Trophoblast cell (in vitro differentiated cells and primary cell): Measurements from ENCODE around the gene LRMDA.

Experiments used
- DNase-seq, 2 donors: peaks; one replicate each; pipeline ENCODE4 v3.0.0-alpha.2; 2016
- H2AFZ ChIP-seq: 2 replicates; pipeline ENCODE4 v1.6.1; 2013; ENCODE audit warnings: low read length, moderate library complexity, mild to moderate bottlenecking; ENCODE audit not compliant: insufficient read depth, poor library complexity
- H2AK5ac ChIP-seq: 2 replicates; pipeline ENCODE4 v1.6.1; 2013; ENCODE audit warnings: mild to moderate bottlenecking, low read length
- H2BK120ac ChIP-seq: 2 replicates; pipeline ENCODE4 v1.6.1; 2013; ENCODE audit warnings: low read length, mild to moderate bottlenecking, moderate library complexity; ENCODE audit not compliant: insufficient read depth, poor library complexity
- H2BK12ac ChIP-seq: 2 replicates; pipeline ENCODE4 v1.6.1; 2013; ENCODE audit warnings: mild to moderate bottlenecking, low read length, moderate library complexity
- H2BK5ac ChIP-seq: 2 replicates; pipeline ENCODE4 v1.6.1; 2013; ENCODE audit warnings: low read length, low read depth, moderate library complexity, mild to moderate bottlenecking; ENCODE audit not compliant: poor library complexity
- H3K14ac ChIP-seq: 2 replicates; pipeline ENCODE4 v1.6.1; 2013; ENCODE audit warnings: mild to moderate bottlenecking, low read length
- H3K18ac ChIP-seq: 2 replicates; pipeline ENCODE4 v1.6.1; 2013; ENCODE audit warnings: mild to moderate bottlenecking, low read length
- H3K23ac ChIP-seq: 2 replicates; pipeline ENCODE4 v1.6.1; 2013; ENCODE audit warnings: low read length
- H3K27ac ChIP-seq: 2 replicates; pipeline ENCODE4 v1.5.1; 2013; ENCODE audit warnings: low read depth, mild to moderate bottlenecking, inconsistent platforms, low read length, moderate library complexity
- H3K27me3 ChIP-seq: 2 replicates; pipeline ENCODE4 v1.6.1; 2013; ENCODE audit warnings: inconsistent platforms, mild to moderate bottlenecking, low read length, moderate library complexity; ENCODE audit not compliant: insufficient read depth
- H3K36me3 ChIP-seq, 2 experiments: 1 replicate in 1 of 2; 2 replicates in 1 of 2; pipeline ENCODE4 v1.6.1; 2013; ENCODE audit warnings: low read length in 2 of 2, mild to moderate bottlenecking in 2 of 2, moderate library complexity in 1 of 2; ENCODE audit not compliant: insufficient read depth in 2 of 2, control insufficient read depth in 1 of 2
- H3K4ac ChIP-seq: 2 replicates; pipeline ENCODE4 v1.6.1; 2013; ENCODE audit warnings: low read depth, mild to moderate bottlenecking, low read length, moderate library complexity
- H3K4me1 ChIP-seq, 2 experiments: 1 replicate in 1 of 2; 2 replicates in 1 of 2; pipeline ENCODE4 v1.6.1; 2013; ENCODE audit warnings: low read length in 2 of 2, mild to moderate bottlenecking in 2 of 2, moderate library complexity in 1 of 2; ENCODE audit not compliant: insufficient read depth in 2 of 2, control insufficient read depth in 1 of 2
- H3K4me2 ChIP-seq: 2 replicates; pipeline ENCODE4 v1.6.1; 2013; ENCODE audit warnings: inconsistent platforms, mild to moderate bottlenecking, low read length, moderate library complexity
- H3K4me3 ChIP-seq: 2 replicates; pipeline ENCODE4 v1.5.1; 2013; ENCODE audit warnings: mild to moderate bottlenecking, low read depth, low read length, inconsistent platforms
- H3K79me1 ChIP-seq: one replicate; pipeline ENCODE4 v1.6.1; 2013; ENCODE audit warnings: low read length
- H3K79me2 ChIP-seq: 2 replicates; pipeline ENCODE4 v1.6.1; 2013; ENCODE audit warnings: low read length, mild to moderate bottlenecking; ENCODE audit not compliant: control insufficient read depth, insufficient read depth, poor library complexity
- H3K9ac ChIP-seq: 2 replicates; pipeline ENCODE4 v1.6.1; 2013; ENCODE audit warnings: mild to moderate bottlenecking, low read length
- H3K9me3 ChIP-seq: 2 replicates; pipeline ENCODE4 v1.6.1; 2013; ENCODE audit warnings: low read depth, mild to moderate bottlenecking, control low read depth, inconsistent platforms, low read length; ENCODE audit not compliant: insufficient read depth
- H4K12ac ChIP-seq: 2 replicates; pipeline ENCODE4 v1.6.1; 2013; ENCODE audit warnings: low read depth, mild to moderate bottlenecking, low read length, moderate library complexity
- H4K8ac ChIP-seq: 2 replicates; pipeline ENCODE4 v1.6.1; 2013; ENCODE audit warnings: low read depth, mild to moderate bottlenecking, low read length, moderate library complexity
- H4K91ac ChIP-seq: one replicate; pipeline ENCODE4 v1.6.1; 2013; ENCODE audit warnings: low read depth, mild to moderate bottlenecking, low read length, moderate library complexity
- WGBS: extraction: QIAGEN DNeasy Blood & Tissue Kit; methylation state at CpG from one replicate; pipeline ENCODE4 v1.1.7; 2013; ENCODE audit warnings: missing lambda C conversion rate; ENCODE audit not compliant: insufficient read length, insufficient coverage; ENCODE audit errors: extremely low coverage; 5-methylcytosine and 5-hydroxymethylcytosine counted together

The LRMDA gene

DNA sequence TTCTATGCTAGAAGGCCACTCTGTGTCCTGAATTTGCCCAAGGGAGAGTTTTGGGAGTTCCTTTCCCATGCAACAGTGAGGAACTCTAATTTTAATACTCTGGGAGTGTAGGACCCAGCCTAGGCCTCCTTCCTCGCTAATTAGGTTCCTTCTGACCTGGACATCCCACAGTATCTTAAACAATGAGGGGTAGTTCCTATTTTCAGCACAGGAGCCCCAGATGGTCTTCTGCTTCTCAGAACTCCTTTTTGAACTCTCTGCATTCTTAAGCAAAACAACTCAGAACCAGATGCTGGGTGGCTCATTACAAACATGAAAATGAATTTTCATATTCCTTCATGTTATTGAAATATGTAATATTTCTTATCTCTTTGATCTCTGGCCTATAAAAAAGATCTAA lies 116.9 kb downstream of the LRMDA start:
- H2AK5ac ChIP-seq, result no peak overlapping the region
- no CpG with 5 or more reads among the region's 1 CpG for WGBS
- no peak overlapping the region for H3K23ac ChIP-seq
- H3K27ac ChIP-seq, result no peak overlapping the region
- no peak overlapping the region for H4K91ac ChIP-seq
- no peak overlapping the region for H2BK5ac ChIP-seq
- no peak overlapping the region for H3K9ac ChIP-seq
- no peak overlapping the region for H4K8ac ChIP-seq
- no peak overlapping the region for H4K12ac ChIP-seq
- DNase-seq, result no peak
- no peaks in the 10 kb centered on the region for H3K79me1 ChIP-seq
- H3K27me3 ChIP-seq, result no peaks in the 10 kb centered on the region
- H3K4ac ChIP-seq, result no peak overlapping the region
- H3K14ac ChIP-seq, result no peak overlapping the region
- peaks cover 1% of the 10 kb centered on the region for H3K9me3 ChIP-seq
- H2AFZ ChIP-seq, result no peak overlapping the region
- H2BK120ac ChIP-seq, result no peak overlapping the region
- H3K4me1 ChIP-seq, result peaks cover 5 to 6% of the 10 kb centered on the region in 2 experiments
- H3K4me2 ChIP-seq, result no peak overlapping the region
- no peak overlapping the region for H3K18ac ChIP-seq
- no peak overlapping the region for H3K4me3 ChIP-seq
- H3K36me3 ChIP-seq, result no peaks in the 10 kb centered on the region
- H3K79me2 ChIP-seq, result no peaks in the 10 kb centered on the region
- H2BK12ac ChIP-seq, result no peak overlapping the region

DNA sequence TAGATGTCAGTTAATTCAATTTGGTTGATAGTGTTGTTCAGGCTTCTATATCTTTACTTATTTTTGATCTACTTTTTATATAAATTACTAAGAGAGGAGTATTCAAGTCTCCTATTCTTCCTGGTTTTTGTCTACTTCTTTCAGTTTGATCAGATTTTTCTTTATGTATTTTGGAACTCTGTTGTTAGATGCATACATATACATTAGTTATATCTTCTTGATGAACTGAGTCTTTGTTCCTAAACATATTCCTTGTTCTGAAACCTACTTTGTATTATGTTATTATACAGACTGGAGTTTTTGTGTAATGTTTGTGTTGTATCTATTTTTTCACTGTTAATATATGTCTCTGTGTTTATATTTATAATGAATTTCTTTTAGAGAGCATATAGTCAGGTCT lies 118.8 kb downstream of the LRMDA start:
- no peak overlapping the region for H2AFZ ChIP-seq
- H3K9me3 ChIP-seq, result peaks cover 1% of the 10 kb centered on the region
- no peak overlapping the region for H4K12ac ChIP-seq
- no peaks in the 10 kb centered on the region for H3K27me3 ChIP-seq
- no peak overlapping the region for H4K91ac ChIP-seq
- no peak for DNase-seq
- H3K4me1 ChIP-seq, result peaks cover 3 to 6% of the 10 kb centered on the region in 2 experiments
- H3K23ac ChIP-seq, result no peak overlapping the region
- H3K79me2 ChIP-seq, result no peaks in the 10 kb centered on the region
- H3K9ac ChIP-seq, result no peak overlapping the region
- no peak overlapping the region for H2AK5ac ChIP-seq
- no peak overlapping the region for H4K8ac ChIP-seq
- no peak overlapping the region for H3K4me2 ChIP-seq
- H3K27ac ChIP-seq, result no peak overlapping the region
- no peaks in the 10 kb centered on the region for H3K36me3 ChIP-seq
- no peaks in the 10 kb centered on the region for H3K79me1 ChIP-seq
- H3K4ac ChIP-seq, result no peak overlapping the region
- H2BK12ac ChIP-seq, result no peak overlapping the region
- no peak overlapping the region for H3K4me3 ChIP-seq
- H3K14ac ChIP-seq, result no peak overlapping the region
- H2BK120ac ChIP-seq, result no peak overlapping the region
- no peak overlapping the region for H2BK5ac ChIP-seq
- H3K18ac ChIP-seq, result no peak overlapping the region

DNA sequence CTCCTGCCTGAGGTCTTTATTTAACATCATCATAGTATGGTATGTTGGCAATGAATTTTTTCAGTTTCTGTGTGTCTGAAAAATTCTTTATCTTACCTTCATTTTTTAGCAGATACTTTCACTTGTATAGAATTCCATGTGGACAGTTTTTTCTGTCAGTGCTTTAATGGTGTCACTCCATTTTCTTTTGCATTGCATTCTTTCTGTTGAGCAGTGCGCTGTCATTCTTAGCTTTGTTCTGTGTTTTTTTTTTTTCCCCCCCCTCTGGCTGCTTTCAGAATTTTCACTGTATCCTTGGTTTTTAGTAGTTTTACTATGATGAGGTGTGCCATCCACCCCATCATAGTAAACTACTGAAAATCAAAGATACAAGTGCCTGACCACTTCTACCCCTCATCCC lies 120.7 kb downstream of the LRMDA start:
- H3K23ac ChIP-seq, result no peak overlapping the region
- peaks cover 1% of the 10 kb centered on the region for H3K9me3 ChIP-seq
- H4K8ac ChIP-seq, result no peak overlapping the region
- H2BK12ac ChIP-seq, result no peak overlapping the region
- no peak overlapping the region for H2BK120ac ChIP-seq
- H4K12ac ChIP-seq, result no peak overlapping the region
- H4K91ac ChIP-seq, result no peak overlapping the region
- no peak overlapping the region for H3K4ac ChIP-seq
- H3K79me1 ChIP-seq, result no peaks in the 10 kb centered on the region
- H2AFZ ChIP-seq, result no peak overlapping the region
- no peak overlapping the region for H3K14ac ChIP-seq
- no peak overlapping the region for H3K18ac ChIP-seq
- WGBS, result no CpG with 5 or more reads among the region's 1 CpG
- H3K9ac ChIP-seq, result no peak overlapping the region
- no peak for DNase-seq
- H3K36me3 ChIP-seq, result no peaks in the 10 kb centered on the region
- no peak overlapping the region for H3K4me3 ChIP-seq
- no peak overlapping the region for H2AK5ac ChIP-seq
- H3K79me2 ChIP-seq, result no peaks in the 10 kb centered on the region
- no peak overlapping the region for H3K27ac ChIP-seq
- H2BK5ac ChIP-seq, result no peak overlapping the region
- H3K27me3 ChIP-seq, result no peaks in the 10 kb centered on the region
- peaks cover 2% of the 10 kb centered on the region in 2 experiments for H3K4me1 ChIP-seq
- H3K4me2 ChIP-seq, result no peak overlapping the region

DNA sequence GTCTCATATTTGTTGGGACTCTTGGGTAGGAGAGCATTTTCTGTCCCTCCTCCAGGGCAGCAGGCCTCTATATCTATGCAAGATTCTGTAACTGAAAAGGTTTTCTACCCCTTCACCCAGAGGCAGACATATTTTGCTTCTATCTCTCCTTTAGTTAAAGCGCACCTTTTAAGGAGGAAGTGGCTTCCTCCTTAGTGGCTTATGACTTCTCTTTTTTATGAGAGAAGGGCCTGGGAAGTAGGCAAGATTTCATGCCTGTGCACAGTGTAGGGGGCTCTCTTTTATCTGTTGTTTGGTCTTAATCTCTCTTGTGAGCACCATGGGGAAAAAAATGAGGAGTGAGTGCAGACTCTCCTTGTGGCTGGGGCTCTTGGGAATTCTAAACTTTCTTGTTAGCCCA lies 122.1 kb downstream of the LRMDA start:
- no peak overlapping the region for H3K4ac ChIP-seq

DNA sequence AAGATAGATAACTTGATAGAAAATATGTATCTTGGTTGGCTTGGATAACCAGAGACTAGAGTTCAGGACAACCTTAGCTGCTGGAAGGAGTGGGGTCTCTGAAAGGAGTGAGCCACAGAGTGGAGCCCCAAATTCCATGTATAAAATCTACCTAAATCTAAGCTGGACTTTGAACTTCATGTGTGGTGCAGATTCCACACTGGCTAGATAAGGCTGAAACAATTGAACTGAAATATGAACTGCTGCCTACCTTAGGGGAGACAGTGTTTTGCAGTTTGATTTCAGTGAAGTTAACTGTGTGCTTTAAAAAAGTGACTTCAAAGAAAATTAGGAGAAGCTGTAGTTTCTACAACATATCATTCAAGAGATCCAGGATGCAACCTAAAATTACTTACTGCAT lies 123.9 kb downstream of the LRMDA start:
- no peak overlapping the region for H2AFZ ChIP-seq
- H2BK12ac ChIP-seq, result no peak overlapping the region
- no peak overlapping the region for H2AK5ac ChIP-seq
- H3K36me3 ChIP-seq, result no peaks in the 10 kb centered on the region
- no peak overlapping the region for H3K4me3 ChIP-seq
- no peak overlapping the region for H4K8ac ChIP-seq
- H3K23ac ChIP-seq, result no peak overlapping the region
- H3K14ac ChIP-seq, result no peak overlapping the region
- no peak overlapping the region for H3K4me2 ChIP-seq
- no peaks in the 10 kb centered on the region for H3K27me3 ChIP-seq
- no peak overlapping the region for H2BK5ac ChIP-seq
- no peaks in the 10 kb centered on the region for H3K4me1 ChIP-seq
- no peaks in the 10 kb centered on the region for H3K79me1 ChIP-seq
- H3K9ac ChIP-seq, result no peak overlapping the region
- H3K9me3 ChIP-seq, result peaks cover 1% of the 10 kb centered on the region
- no peak overlapping the region for H3K27ac ChIP-seq
- H3K79me2 ChIP-seq, result no peaks in the 10 kb centered on the region
- no peak overlapping the region for H4K91ac ChIP-seq
- no peak overlapping the region for H4K12ac ChIP-seq
- no peak overlapping the region for H3K18ac ChIP-seq
- DNase-seq, result no peak
- H2BK120ac ChIP-seq, result no peak overlapping the region
- H3K4ac ChIP-seq, result no peak overlapping the region

More for the DNA sequence above, 122.1 kb downstream of the LRMDA start:
- no peak overlapping the region for H3K4me2 ChIP-seq
- no peaks in the 10 kb centered on the region for H3K79me2 ChIP-seq
- H3K18ac ChIP-seq, result no peak overlapping the region
- no peak overlapping the region for H4K91ac ChIP-seq
- no peak overlapping the region for H3K9ac ChIP-seq
- H3K27ac ChIP-seq, result no peak overlapping the region
- no peak for DNase-seq
- no peaks in the 10 kb centered on the region for H3K79me1 ChIP-seq
- no peak overlapping the region for H3K23ac ChIP-seq
- H2BK5ac ChIP-seq, result no peak overlapping the region
- H3K27me3 ChIP-seq, result no peaks in the 10 kb centered on the region
- no peak overlapping the region for H2BK120ac ChIP-seq
- no peak overlapping the region for H4K12ac ChIP-seq
- H4K8ac ChIP-seq, result no peak overlapping the region
- H3K4me3 ChIP-seq, result no peak overlapping the region
- WGBS, result no CpG with 5 or more reads among the region's 1 CpG
- no peak overlapping the region for H2BK12ac ChIP-seq
- H2AFZ ChIP-seq, result no peak overlapping the region
- no peaks in the 10 kb centered on the region for H3K4me1 ChIP-seq
- peaks cover 1% of the 10 kb centered on the region for H3K9me3 ChIP-seq
- no peak overlapping the region for H3K14ac ChIP-seq
- no peak overlapping the region for H2AK5ac ChIP-seq
- H3K36me3 ChIP-seq, result no peaks in the 10 kb centered on the region
